ENCODE results near the gene ZDHHC7. TPM values are rescaled to one million over a fixed set of nuclear protein-coding genes. Genes with fewer than 3 reads are reported as not detected.

The ZDHHC7 gene
- total RNA-seq, 1 experiment from 2014 or later = 39.1 TPM

DNA sequence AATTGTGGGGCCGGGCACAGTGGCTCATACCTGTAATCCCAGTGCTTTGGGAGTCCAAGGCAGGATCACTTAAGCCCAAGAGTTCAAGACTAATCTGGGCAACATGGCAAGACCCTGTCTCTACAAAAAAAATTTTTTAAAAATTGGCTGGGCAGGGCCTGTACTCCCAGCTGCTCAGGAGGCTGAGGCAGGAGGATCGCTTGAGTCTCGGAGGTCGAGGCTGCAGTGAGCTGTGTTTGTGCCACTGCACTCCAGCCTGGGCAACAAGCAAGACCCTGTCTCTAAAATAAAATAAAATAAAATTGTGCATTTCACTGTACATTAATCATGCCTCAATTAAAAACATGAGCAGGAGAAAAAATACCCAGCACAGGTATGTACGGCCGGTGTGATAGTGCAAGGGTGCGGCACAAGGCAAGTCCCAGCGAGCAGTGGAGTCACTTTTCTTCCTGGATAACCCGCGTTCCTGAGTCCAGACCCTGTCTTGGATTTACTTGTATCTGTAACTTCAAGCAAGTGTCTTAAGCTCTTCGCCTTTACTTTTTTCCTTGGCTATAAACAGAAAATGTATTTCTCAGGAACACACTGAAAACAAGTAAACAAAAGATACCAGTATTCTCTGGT is 11.4 kb downstream of the ZDHHC7 start:
- Histone ChIP-seq H2AK5ac (ENCODE audit: insufficient read length, low read length) (no peak overlapping the region), H3K9ac (ENCODE audit: extremely low read depth, insufficient read length, low read length) (no peak overlapping the region), H3T11ph (ENCODE audit: low read length) (no peak overlapping the region), H3K79me2 (ENCODE audit: insufficient read depth, low read length) (peaks cover 13% of the 10 kb centered on the region; the same call in 1 of the 2 replicates), H4K5ac (ENCODE audit: insufficient read length, low read depth, low read length) (no peak overlapping the region), H3K14ac (ENCODE audit: insufficient read depth, low read length) (no peak overlapping the region), H3K4me1 (ENCODE audit: insufficient read depth, low read length) (no peaks in the 10 kb centered on the region), H3K79me1 (ENCODE audit: insufficient read depth, low read depth, low read length, poor library complexity, severe bottlenecking) (peaks cover 8% of the 10 kb centered on the region), H3K9me3 (ENCODE audit: control insufficient read depth, low read depth, low read length) (no peaks in the 10 kb centered on the region), H2BK15ac (ENCODE audit: low read depth, low read length) (no peak overlapping the region), H2BK20ac (ENCODE audit: low read depth, low read length, poor library complexity, severe bottlenecking) (no peak overlapping the region), H3K18ac (ENCODE audit: insufficient read length, low read depth, low read length) (no peak overlapping the region), H3K23ac (ENCODE audit: insufficient read length, low read depth, low read length) (no peak overlapping the region), H3K23me2 (ENCODE audit: insufficient read length, low read depth, low read length, poor library complexity, severe bottlenecking) (no peaks in the 10 kb centered on the region), H2BK5ac (ENCODE audit: insufficient read length, low read length) (no peak overlapping the region), H3K27me3 (ENCODE audit: insufficient read depth, low read length) (no peaks in the 10 kb centered on the region), H4K91ac (ENCODE audit: insufficient read length, low read depth, low read length) (no peak overlapping the region), H2BK120ac (ENCODE audit: low read depth, low read length, poor library complexity, severe bottlenecking) (no peak overlapping the region), H3K4ac (ENCODE audit: low read depth, low read length) (no peak overlapping the region), H2BK12ac (ENCODE audit: insufficient read length, low read depth, low read length) (no peak overlapping the region), H2AFZ (ENCODE audit: low read length) (no peak overlapping the region), H3K56ac (ENCODE audit: insufficient read length, low read depth, low read length) (no peak overlapping the region), H4K8ac (replicated peaks; ENCODE audit: insufficient read length, low read depth, low read length) (no peak overlapping the region), H3K4me2 (ENCODE audit: insufficient read depth, insufficient read length, low read length) (no peak overlapping the region), H3K27ac (ENCODE audit: insufficient read length, low read depth, low read length) (no peak overlapping the region), H4K20me1 (ENCODE audit: control insufficient read depth, insufficient read depth, insufficient read length) (peaks cover 4% of the 10 kb centered on the region)
- Mint-ChIP-seq H3K27ac (no peak overlapping the region; a peak in 1 of 7 replicates), H3K4me1 (peaks cover 28 to 29% of the 10 kb centered on the region in 2 experiments), H3K36me3 (ENCODE audit: insufficient read depth in 1 of 3, low read depth in 3 of 3) (peaks cover 11 to 26% (median 24%) of the 10 kb centered on the region in 3 experiments; a peak in 5 of 7 replicates), H3K27me3 (ENCODE audit: low read depth) (no peaks in the 10 kb centered on the region), H3K4me3 (no peak overlapping the region), H3K9me3 (no peaks in the 10 kb centered on the region)
- TF ChIP-seq, protein P1, sequence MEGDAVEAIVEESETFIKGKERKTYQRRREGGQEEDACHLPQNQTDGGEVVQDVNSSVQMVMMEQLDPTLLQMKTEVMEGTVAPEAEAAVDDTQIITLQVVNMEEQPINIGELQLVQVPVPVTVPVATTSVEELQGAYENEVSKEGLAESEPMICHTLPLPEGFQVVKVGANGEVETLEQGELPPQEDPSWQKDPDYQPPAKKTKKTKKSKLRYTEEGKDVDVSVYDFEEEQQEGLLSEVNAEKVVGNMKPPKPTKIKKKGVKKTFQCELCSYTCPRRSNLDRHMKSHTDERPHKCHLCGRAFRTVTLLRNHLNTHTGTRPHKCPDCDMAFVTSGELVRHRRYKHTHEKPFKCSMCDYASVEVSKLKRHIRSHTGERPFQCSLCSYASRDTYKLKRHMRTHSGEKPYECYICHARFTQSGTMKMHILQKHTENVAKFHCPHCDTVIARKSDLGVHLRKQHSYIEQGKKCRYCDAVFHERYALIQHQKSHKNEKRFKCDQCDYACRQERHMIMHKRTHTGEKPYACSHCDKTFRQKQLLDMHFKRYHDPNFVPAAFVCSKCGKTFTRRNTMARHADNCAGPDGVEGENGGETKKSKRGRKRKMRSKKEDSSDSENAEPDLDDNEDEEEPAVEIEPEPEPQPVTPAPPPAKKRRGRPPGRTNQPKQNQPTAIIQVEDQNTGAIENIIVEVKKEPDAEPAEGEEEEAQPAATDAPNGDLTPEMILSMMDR (conservative IDR thresholded peaks at IDR 0.05) = no peak
- WGBS (ENCODE audit: extremely low coverage, insufficient read length, low lambda C conversion rate) = no CpG with 5 or more reads among the region's 11 CpGs
- DNase-seq = no peak

Data from H9 (cell line).